Prostate gland (tissue), 2 donors: ENCODE measurements around the gene CFAP61. TPM values are rescaled to one million over a fixed set of nuclear protein-coding genes. Genes with fewer than 3 reads are reported as not detected.
"Not testable (repeated sequence)": the region's sequence is repeated elsewhere in the genome, so short reads cannot be mapped to it uniquely, and the experiment has no call there.

Experiments used
- DNase-seq: peaks from one replicate; pipeline ENCODE4 v3.0.0-alpha.2; 2019; ENCODE audit warnings: low spot score
- H3K27ac ChIP-seq, 2 donors: fragments of 200-600 bp; sonication (generic); 2 replicates each; pipeline ENCODE4 v1.5.1; 2017 to 2019
- H3K27me3 ChIP-seq: fragments of 200-600 bp; sonication (generic); replicated peaks from 2 replicates; pipeline ENCODE4 v1.5.1; 2019; ENCODE audit not compliant: insufficient read depth
- H3K36me3 ChIP-seq, 2 donors: fragments of 200-600 bp; sonication (generic); 1 replicate in 1 of 2; 2 replicates in 1 of 2; pipeline versions ENCODE4 v1.5.1 to v1.8.1; 2017 to 2019
- H3K4me1 ChIP-seq: fragments of 200-600 bp; sonication (generic); replicated peaks from 2 replicates; pipeline ENCODE4 v1.5.1; 2019
- H3K4me3 ChIP-seq, 2 donors: fragments of 200-600 bp; sonication (generic); 2 replicates each; pipeline ENCODE4 v1.5.1; 2017 to 2019
- H3K9me3 ChIP-seq: fragments of 200-600 bp; sonication (generic); 2 replicates; pipeline ENCODE4 v1.5.1; 2017
- POLR2A ChIP-seq: fragments of 450-650 bp; IDR thresholded peaks from one replicate; pipeline ENCODE4 v1.6.1; 2016; ENCODE audit warnings: antibody characterized with exemption, mild to moderate bottlenecking
- POLR2AphosphoS5 ChIP-seq: sonication (generic); formaldehyde crosslinking; IDR thresholded peaks from one replicate; pipeline ENCODE4 v1.6.1; 2017; ENCODE audit warnings: antibody characterized with exemption
- WGBS: methylation state at CpG from one replicate; pipeline ENCODE4 v1.1.5; 2018; 5-methylcytosine and 5-hydroxymethylcytosine counted together
- intact Hi-C: fragments of 100-400 bp; cut with DNase I; formaldehyde crosslinking; loops from one replicate; pipeline ENCODE4 v1.14.2; 2022
- total RNA-seq, 2 donors: library from RNA; depleted of rRNA; stranded (reverse); fragments of >200 nt; gene quantifications; one replicate each; pipeline ENCODE4 v1.1.0, GENCODE V29; 2016
- TF ChIP-seq, protein P1 (sequence below), 4 experiments: fragments of 200-600 bp in 2 of 4; fragments of 450-650 bp in 2 of 4; sonication (generic) in 2 of 4; IDR thresholded peaks; 1 replicate in 3 of 4; 2 replicates in 1 of 4; pipeline ENCODE4 v1.5.1; 2016 to 2019; ENCODE audit warnings: antibody characterized with exemption in 4 of 4, mild to moderate bottlenecking in 2 of 4, moderate library complexity in 2 of 4

The CFAP61 gene
- total RNA-seq, 2 donors from 2014 or later, result 0.14 to 8.1 TPM

DNA sequence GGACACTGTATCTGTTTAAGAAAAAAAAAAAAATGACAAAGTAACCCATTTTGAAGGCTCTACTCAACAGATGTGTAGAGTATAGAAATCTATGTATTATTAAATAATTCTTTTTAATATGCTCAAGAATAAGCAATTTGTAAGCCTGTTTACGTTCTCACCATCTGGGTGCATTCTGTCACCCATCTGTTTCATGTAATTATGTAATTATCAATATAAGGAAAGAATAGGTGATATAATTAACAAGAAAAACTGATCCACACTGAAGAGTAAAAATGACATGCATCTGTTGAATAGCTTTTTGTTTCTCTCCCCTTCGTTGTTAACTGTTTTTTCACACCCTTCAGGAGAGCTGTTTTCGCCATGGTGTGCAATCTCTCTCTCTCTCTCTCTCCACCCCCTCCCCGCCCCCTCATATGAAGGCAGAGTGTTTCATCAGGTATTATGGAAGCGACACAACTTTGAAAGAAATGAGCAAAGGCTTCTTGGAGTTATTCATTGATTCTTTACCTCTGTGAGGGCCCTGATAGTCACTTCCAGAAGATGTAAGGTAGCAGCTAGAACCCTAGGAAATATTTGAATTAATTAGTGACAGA lies 161.3 kb downstream of the CFAP61 start:
- intact Hi-C loops, result no loop called here
- no peaks in the 10 kb centered on the region for H3K27me3 ChIP-seq
- no peaks in the 10 kb centered on the region for H3K36me3 ChIP-seq
- DNase-seq, result no peak
- H3K4me3 ChIP-seq, result no peak overlapping the region
- TF ChIP-seq POLR2AphosphoS5 (no peak), POLR2A (no peak)
- TF ChIP-seq, protein P1, sequence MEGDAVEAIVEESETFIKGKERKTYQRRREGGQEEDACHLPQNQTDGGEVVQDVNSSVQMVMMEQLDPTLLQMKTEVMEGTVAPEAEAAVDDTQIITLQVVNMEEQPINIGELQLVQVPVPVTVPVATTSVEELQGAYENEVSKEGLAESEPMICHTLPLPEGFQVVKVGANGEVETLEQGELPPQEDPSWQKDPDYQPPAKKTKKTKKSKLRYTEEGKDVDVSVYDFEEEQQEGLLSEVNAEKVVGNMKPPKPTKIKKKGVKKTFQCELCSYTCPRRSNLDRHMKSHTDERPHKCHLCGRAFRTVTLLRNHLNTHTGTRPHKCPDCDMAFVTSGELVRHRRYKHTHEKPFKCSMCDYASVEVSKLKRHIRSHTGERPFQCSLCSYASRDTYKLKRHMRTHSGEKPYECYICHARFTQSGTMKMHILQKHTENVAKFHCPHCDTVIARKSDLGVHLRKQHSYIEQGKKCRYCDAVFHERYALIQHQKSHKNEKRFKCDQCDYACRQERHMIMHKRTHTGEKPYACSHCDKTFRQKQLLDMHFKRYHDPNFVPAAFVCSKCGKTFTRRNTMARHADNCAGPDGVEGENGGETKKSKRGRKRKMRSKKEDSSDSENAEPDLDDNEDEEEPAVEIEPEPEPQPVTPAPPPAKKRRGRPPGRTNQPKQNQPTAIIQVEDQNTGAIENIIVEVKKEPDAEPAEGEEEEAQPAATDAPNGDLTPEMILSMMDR (IDR thresholded peaks at IDR 0.05), result no peak
- no peaks in the 10 kb centered on the region for H3K4me1 ChIP-seq
- no peaks in the 10 kb centered on the region for H3K9me3 ChIP-seq
- H3K27ac ChIP-seq, result no peak overlapping the region
- WGBS, result 81% methylated on average over 5 of the region's 5 CpGs

GRCh38 chr20:20214757-20215275 lies 162.5 kb downstream of the CFAP61 start:
- no peak overlapping the region for H3K27ac ChIP-seq
- DNase-seq, result no peak
- intact Hi-C loops, result no loop called here
- no peak overlapping the region for H3K4me3 ChIP-seq
- H3K36me3 ChIP-seq, result no peaks in the 10 kb centered on the region
- no peaks in the 10 kb centered on the region for H3K4me1 ChIP-seq
- WGBS, result 58% methylated on average over 7 of the region's 7 CpGs
- H3K27me3 ChIP-seq, result no peaks in the 10 kb centered on the region
- no peaks in the 10 kb centered on the region for H3K9me3 ChIP-seq
- TF ChIP-seq POLR2AphosphoS5 (no peak), POLR2A (no peak)
- TF ChIP-seq, protein P1 (IDR thresholded peaks at IDR 0.05), result no peak

DNA sequence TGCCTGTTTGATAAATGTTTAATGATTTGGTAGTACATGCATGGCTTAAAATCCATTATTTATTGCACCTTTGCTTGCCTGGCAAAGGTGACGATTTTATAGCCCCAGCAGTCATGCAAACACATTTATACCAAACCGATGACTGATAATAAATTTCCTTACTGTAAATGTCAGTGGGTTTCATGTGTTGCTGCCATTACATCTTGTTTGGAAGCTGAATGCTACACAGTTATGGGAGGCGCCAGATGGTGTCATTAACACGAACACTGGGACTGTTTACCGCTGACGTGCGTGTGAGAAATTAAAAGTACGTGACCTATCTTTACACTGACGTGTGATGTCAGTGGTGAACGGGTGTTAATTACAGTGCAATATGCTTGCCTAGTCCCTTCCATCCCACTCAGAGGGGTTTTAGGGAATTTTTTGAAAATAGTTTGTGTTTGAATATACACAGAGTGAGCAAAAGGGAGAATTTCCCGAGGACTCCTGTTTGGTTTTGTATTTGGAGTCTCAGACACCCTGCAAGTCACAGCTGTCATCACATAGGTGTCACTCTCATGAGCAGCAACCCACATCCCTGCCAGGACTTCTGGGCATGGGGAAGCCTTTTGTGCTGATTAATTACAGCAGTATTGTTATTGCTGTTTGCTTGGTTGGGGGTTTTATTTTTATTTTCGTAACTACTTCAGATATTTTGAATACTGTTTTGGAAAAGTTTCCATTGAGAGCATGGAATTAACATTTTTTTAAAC lies 163.8 kb downstream of the CFAP61 start:
- H3K27me3 ChIP-seq, result no peaks in the 10 kb centered on the region
- intact Hi-C loops, result no loop called here
- no peak for DNase-seq
- H3K4me1 ChIP-seq, result no peaks in the 10 kb centered on the region
- H3K27ac ChIP-seq, result no peak overlapping the region
- H3K36me3 ChIP-seq, result no peaks in the 10 kb centered on the region
- WGBS, result 59% methylated on average over 12 of the region's 12 CpGs
- no peak for TF ChIP-seq POLR2A
- no peak for TF ChIP-seq POLR2AphosphoS5
- TF ChIP-seq, protein P1 (IDR thresholded peaks at IDR 0.05), result no peak
- H3K4me3 ChIP-seq, result no peak overlapping the region
- no peaks in the 10 kb centered on the region for H3K9me3 ChIP-seq

GRCh38 chr20:20216941-20217340 lies 164.6 kb downstream of the CFAP61 start:
- Histone ChIP-seq H3K27ac (no peak overlapping the region), H3K27me3 (no peaks in the 10 kb centered on the region), H3K9me3 (no peaks in the 10 kb centered on the region), H3K36me3 (no peaks in the 10 kb centered on the region), H3K4me3 (no peak overlapping the region), H3K4me1 (no peaks in the 10 kb centered on the region)
- DNase-seq, result no peak
- intact Hi-C loops, result no loop called here
- no peak for TF ChIP-seq POLR2AphosphoS5
- TF ChIP-seq POLR2A, result no peak
- TF ChIP-seq, protein P1 (IDR thresholded peaks at IDR 0.05), result no peak
- 33% methylated on average over 2 of the region's 2 CpGs for WGBS

GRCh38 chr20:20217621-20218020 lies 165.3 kb downstream of the CFAP61 start:
- no peaks in the 10 kb centered on the region for H3K36me3 ChIP-seq
- no peak overlapping the region for H3K4me3 ChIP-seq
- intact Hi-C loops, result no loop called here
- H3K9me3 ChIP-seq, result no peaks in the 10 kb centered on the region
- no peak for TF ChIP-seq POLR2A
- TF ChIP-seq POLR2AphosphoS5, result no peak
- TF ChIP-seq, protein P1 (IDR thresholded peaks at IDR 0.05), result no peak
- H3K4me1 ChIP-seq, result no peaks in the 10 kb centered on the region
- DNase-seq, result no peak
- 28% methylated on average over 1 of the region's 1 CpG for WGBS
- H3K27me3 ChIP-seq, result no peaks in the 10 kb centered on the region
- H3K27ac ChIP-seq, result no peak overlapping the region

DNA sequence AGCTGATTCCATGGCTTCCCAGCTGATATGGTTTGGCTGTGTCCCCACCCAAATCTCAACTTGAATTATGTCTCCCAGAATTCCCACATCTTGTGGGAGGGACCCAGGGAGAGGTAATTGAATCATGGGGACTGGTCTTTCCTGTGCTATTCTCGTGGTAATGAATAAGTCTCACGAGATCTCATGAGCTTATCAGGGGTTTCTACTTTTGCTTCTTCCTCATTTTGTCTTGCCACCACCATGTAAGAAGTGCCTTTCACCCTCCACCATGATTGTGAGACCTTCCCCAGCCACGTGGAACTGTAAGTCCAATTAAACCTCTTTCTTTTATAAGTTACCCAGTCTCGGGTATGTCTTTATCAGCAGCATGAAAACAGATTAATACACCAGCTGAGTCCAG lies 165.8 kb downstream of the CFAP61 start:
- intact Hi-C loops, H3K4me1 ChIP-seq, H3K27ac ChIP-seq, H3K9me3 ChIP-seq, H3K4me3 ChIP-seq, DNase-seq, H3K36me3 ChIP-seq, H3K27me3 ChIP-seq: not testable (repeated sequence)
- WGBS, result 96% methylated on average over 4 of the region's 4 CpGs
